ENCODE results near the gene PTCD1. TPM values are rescaled to one million over a fixed set of nuclear protein-coding genes. Genes with fewer than 3 reads are reported as not detected.

The PTCD1 gene
- total RNA-seq, 1 experiment from 2014 or later, result 11.8 TPM

DNA sequence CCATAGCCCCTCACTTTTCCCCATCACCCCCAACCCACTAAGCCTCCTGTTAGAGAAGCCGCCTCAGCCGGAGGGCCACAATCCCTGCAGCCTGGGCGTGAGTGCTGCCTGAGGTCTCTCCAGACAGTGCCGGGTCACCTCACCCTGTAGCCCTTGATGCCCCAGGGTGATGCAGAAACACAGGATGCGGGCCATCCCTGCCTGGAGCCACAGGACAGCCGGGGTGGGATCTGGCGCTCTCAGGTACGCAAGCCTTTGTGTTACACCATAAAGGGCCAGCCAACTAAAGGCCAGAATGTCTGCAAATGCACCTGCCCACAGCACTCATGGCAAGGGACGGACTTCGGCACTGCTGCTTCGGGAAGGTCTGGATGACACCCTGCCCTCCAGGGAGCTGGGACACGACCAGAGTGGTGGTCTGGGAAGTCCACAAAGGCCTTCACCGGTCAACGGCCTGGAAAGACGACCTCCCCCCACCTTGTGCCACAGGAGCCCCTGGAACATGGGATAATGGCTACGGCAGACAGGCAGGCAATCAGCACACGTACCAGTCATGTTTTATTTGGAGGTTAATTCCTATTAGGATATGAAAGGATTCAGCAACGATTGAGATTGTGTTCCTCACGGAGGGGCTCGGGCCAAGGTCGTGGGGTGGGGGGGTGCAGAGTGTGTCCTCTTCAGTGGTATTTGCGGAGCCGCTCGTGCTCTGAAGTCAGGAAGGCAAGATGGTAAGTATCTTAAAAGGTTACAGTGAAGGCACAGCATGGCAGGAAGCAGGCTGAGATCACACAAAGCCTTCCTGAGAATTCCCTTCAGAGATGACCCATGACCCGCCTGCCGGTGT is 19.3 kb upstream of the PTCD1 start:
- ChIA-PET CTCF (no interaction called here), POLR2A (ENCODE audit: low non-redundant PET) (no interaction called here)
- Histone ChIP-seq H3K4me3 (ENCODE audit: low read depth, low read length, poor library complexity, severe bottlenecking) (no peak overlapping the region), H3K27ac (ENCODE audit: low read depth, low read length, poor library complexity, severe bottlenecking) (no peak overlapping the region), H3K27me3 (replicated peaks; ENCODE audit: insufficient read depth, low read depth, low read length, poor library complexity) (no peaks in the 10 kb centered on the region), H3K4me1 (ENCODE audit: insufficient read depth, low read length, poor library complexity, severe bottlenecking) (no peaks in the 10 kb centered on the region), H3K9me3 (ENCODE audit: low read depth, low read length, poor library complexity, severe bottlenecking) (no peaks in the 10 kb centered on the region), H3K36me3 (ENCODE audit: insufficient read depth, low read length, poor library complexity, severe bottlenecking) (peaks cover 74% of the 10 kb centered on the region)
- no peak for TF ChIP-seq EZH2 (IDR thresholded peaks at IDR 0.05; ENCODE audit: borderline replicate concordance, low read depth, low read length, poor library complexity, severe bottlenecking)
- TF ChIP-seq, protein P1, sequence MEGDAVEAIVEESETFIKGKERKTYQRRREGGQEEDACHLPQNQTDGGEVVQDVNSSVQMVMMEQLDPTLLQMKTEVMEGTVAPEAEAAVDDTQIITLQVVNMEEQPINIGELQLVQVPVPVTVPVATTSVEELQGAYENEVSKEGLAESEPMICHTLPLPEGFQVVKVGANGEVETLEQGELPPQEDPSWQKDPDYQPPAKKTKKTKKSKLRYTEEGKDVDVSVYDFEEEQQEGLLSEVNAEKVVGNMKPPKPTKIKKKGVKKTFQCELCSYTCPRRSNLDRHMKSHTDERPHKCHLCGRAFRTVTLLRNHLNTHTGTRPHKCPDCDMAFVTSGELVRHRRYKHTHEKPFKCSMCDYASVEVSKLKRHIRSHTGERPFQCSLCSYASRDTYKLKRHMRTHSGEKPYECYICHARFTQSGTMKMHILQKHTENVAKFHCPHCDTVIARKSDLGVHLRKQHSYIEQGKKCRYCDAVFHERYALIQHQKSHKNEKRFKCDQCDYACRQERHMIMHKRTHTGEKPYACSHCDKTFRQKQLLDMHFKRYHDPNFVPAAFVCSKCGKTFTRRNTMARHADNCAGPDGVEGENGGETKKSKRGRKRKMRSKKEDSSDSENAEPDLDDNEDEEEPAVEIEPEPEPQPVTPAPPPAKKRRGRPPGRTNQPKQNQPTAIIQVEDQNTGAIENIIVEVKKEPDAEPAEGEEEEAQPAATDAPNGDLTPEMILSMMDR (conservative IDR thresholded peaks at IDR 0.05; ENCODE audit: low read depth, low read length), result no peak
- intact Hi-C loops (cut with micrococcal nuclease; ENCODE audit: unreplicated experiment), result no loop called here
- BruUV-seq (replicated peaks), result no TSS peak
- DNase-seq (ENCODE audit: low spot score), result no peak

DNA sequence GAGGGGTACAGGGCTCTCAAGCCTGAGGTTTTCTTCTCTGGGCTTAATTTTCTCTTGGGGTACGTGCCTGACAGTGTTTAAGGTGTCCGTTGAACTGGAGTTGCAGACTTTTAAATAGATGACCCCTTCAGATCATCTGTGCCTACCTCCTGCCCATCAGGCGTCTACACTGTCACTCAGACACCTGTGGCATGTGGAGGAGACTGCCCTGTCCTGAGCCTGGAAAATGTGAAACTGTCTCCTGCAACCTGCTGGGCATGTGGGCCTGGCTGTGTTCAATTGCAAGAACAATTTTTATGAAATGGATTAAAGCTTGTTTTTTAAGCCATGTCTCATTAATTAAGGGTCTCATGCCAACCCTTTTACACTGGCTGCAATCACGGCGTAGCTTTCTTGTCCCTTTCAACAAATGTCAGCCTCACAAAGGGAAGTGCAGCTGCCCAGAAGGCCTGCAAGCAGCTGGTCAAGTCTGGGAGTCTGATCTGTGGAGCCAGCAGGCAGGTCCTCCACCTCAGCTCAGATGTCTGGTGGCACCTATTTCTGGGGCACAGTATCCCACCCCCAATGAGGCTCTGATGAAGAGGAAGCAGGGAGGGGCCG is 18.6 kb upstream of the PTCD1 start:
- intact Hi-C loops (cut with micrococcal nuclease; ENCODE audit: unreplicated experiment), result no loop called here
- ChIA-PET POLR2A (ENCODE audit: low non-redundant PET) (no interaction called here), CTCF (no interaction called here)
- DNase-seq (ENCODE audit: low spot score), result no peak
- H3K9me3 ChIP-seq (ENCODE audit: low read depth, low read length, poor library complexity, severe bottlenecking), result no peaks in the 10 kb centered on the region
- peaks cover 79% of the 10 kb centered on the region for H3K36me3 ChIP-seq (ENCODE audit: insufficient read depth, low read length, poor library complexity, severe bottlenecking)
- H3K4me1 ChIP-seq (ENCODE audit: insufficient read depth, low read length, poor library complexity, severe bottlenecking), result no peaks in the 10 kb centered on the region
- no peak overlapping the region for H3K4me3 ChIP-seq (ENCODE audit: low read depth, low read length, poor library complexity, severe bottlenecking)
- H3K27ac ChIP-seq (ENCODE audit: low read depth, low read length, poor library complexity, severe bottlenecking), result no peak overlapping the region
- no TSS peak for BruUV-seq (replicated peaks)
- H3K27me3 ChIP-seq (replicated peaks; ENCODE audit: insufficient read depth, low read depth, low read length, poor library complexity), result no peaks in the 10 kb centered on the region
- TF ChIP-seq EZH2 (IDR thresholded peaks at IDR 0.05; ENCODE audit: borderline replicate concordance, low read depth, low read length, poor library complexity, severe bottlenecking), result no peak
- TF ChIP-seq, protein P1 (conservative IDR thresholded peaks at IDR 0.05; ENCODE audit: low read depth, low read length), result no peak

DNA sequence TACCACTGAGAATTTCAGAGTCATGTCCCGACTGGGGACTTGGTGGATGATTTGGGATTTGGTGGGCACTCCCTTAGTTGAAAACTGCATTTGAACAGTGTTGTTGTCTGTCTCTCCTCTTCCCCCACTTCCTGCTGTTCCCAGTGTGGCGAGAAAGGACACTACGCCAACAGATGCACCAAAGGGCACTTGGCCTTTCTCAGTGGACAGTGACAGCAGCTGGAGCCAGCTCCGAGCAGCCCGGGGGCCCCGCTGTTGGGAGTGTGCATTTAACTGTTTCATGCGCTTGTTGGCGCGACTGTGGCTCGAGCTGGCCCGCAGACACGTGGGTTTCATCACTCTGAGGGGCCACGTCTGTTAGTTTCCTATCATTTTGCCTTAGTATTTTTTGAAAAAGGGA is 17.7 kb upstream of the PTCD1 start:
- Histone ChIP-seq H3K4me1 (ENCODE audit: insufficient read depth, low read length, poor library complexity, severe bottlenecking) (no peaks in the 10 kb centered on the region), H3K27ac (ENCODE audit: low read depth, low read length, poor library complexity, severe bottlenecking) (no peak overlapping the region), H3K9me3 (ENCODE audit: low read depth, low read length, poor library complexity, severe bottlenecking) (no peaks in the 10 kb centered on the region), H3K4me3 (ENCODE audit: low read depth, low read length, poor library complexity, severe bottlenecking) (no peak overlapping the region), H3K36me3 (ENCODE audit: insufficient read depth, low read length, poor library complexity, severe bottlenecking) (peaks cover 86% of the 10 kb centered on the region), H3K27me3 (replicated peaks; ENCODE audit: insufficient read depth, low read depth, low read length, poor library complexity) (no peaks in the 10 kb centered on the region)
- intact Hi-C loops (cut with micrococcal nuclease; ENCODE audit: unreplicated experiment), result no loop called here
- CTCF ChIA-PET, result no interaction called here
- BruUV-seq (replicated peaks), result no TSS peak
- TF ChIP-seq EZH2 (IDR thresholded peaks at IDR 0.05; ENCODE audit: borderline replicate concordance, low read depth, low read length, poor library complexity, severe bottlenecking), result no peak
- TF ChIP-seq, protein P1 (conservative IDR thresholded peaks at IDR 0.05; ENCODE audit: low read depth, low read length), result no peak
- no peak for DNase-seq (ENCODE audit: low spot score)
- POLR2A ChIA-PET (ENCODE audit: low non-redundant PET), result no interaction called here

All from A673 (cell line).